Retinal pigment epithelial cell (primary cell): ENCODE measurements around the gene ZMAT2.
"Not testable (repeated sequence)": the region's sequence is repeated elsewhere in the genome, so short reads cannot be mapped to it uniquely, and the experiment has no call there.

ENCODE experiments used
- DNase-seq: peaks from one replicate; pipeline ENCODE4 v3.0.0-alpha.2; 2010; ENCODE audit warnings: low read depth
- H3K4me3 ChIP-seq: 2 replicates; pipeline ENCODE4 v1.5.1; 2011; ENCODE audit warnings: mild to moderate bottlenecking, low read length, control low read depth, moderate library complexity
- TF ChIP-seq, protein P1 (sequence below): conservative IDR thresholded peaks from 2 replicates; pipeline ENCODE4 v1.5.1; 2011; ENCODE audit warnings: low read depth, low read length, control low read depth, inconsistent platforms

Gene ZMAT2, protein sequence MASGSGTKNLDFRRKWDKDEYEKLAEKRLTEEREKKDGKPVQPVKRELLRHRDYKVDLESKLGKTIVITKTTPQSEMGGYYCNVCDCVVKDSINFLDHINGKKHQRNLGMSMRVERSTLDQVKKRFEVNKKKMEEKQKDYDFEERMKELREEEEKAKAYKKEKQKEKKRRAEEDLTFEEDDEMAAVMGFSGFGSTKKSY

DNA sequence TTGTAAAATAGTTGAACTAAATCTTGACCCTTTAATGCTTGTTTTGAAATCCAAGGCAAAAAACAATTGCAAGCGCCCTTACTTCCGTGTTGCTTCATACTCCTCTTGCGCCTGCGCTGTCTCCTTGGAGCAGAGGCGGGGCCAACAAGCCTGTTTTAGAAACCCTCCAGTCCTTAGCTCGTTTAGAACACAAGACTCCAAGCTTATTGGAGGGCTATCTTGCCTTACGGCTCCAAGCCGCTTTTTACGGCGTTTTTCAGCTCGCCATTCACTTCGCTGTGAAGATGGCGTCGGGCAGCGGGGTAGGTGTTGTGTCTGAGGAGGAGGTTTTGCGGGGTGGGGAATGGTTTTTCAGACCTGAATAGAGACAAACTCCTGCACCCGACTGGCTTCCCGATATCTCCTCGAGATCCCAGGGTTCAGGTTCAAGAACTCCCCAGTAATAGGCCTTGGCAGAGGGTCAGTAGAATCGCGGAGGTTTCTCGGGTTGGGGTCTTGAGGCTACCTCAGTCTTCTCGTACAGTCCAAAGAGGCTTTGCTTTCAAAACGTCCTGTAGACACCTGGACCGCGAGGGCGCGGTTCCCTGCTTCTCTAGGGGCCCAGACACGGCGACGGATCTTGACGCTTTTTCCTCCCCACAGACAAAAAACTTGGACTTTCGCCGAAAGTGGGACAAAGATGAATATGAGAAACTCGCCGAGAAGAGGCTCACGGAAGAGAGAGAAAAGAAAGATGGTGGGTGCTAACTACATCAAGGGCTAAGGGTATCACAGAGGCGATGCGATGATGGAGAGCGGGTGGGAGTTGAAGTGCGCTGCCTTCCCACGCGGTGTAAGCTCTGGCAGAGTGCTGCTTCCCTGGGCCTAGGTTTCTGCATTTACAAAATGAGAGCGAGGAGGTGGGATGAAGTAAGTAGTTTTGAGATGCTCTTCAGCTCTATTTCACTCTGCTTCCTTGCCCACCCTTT, at the start of gene ZMAT2:
Gene ZMAT2 (plus strand): TSS at position 271 of the 968 bp plus-strand sequence. CDS start 14 bp downstream, at position 285.
- peak; percentile 96 for DNase-seq
- peak within 1 kb of the TSS; percentile 93 for H3K4me3 ChIP-seq
- TF ChIP-seq, protein P1, sequence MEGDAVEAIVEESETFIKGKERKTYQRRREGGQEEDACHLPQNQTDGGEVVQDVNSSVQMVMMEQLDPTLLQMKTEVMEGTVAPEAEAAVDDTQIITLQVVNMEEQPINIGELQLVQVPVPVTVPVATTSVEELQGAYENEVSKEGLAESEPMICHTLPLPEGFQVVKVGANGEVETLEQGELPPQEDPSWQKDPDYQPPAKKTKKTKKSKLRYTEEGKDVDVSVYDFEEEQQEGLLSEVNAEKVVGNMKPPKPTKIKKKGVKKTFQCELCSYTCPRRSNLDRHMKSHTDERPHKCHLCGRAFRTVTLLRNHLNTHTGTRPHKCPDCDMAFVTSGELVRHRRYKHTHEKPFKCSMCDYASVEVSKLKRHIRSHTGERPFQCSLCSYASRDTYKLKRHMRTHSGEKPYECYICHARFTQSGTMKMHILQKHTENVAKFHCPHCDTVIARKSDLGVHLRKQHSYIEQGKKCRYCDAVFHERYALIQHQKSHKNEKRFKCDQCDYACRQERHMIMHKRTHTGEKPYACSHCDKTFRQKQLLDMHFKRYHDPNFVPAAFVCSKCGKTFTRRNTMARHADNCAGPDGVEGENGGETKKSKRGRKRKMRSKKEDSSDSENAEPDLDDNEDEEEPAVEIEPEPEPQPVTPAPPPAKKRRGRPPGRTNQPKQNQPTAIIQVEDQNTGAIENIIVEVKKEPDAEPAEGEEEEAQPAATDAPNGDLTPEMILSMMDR: no peak

DNA sequence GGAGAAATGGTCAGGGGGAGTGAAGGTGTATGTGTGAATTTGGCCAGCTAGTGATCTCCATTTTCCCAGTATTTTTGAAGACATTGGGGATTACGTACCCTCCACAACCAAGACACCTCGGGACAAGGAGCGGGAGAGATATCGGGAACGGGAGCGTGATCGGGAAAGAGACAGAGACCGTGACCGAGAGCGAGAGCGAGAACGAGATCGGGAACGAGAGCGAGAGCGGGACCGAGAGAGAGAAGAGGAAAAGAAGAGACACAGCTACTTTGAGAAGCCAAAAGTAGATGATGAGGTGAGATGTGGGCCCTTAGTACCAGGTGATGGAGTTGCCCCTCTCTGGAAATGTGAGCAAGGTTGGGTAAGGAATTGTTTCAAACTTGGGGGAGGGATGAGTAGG, 41.4 kb upstream of the ZMAT2 start:
- no peak overlapping the region for H3K4me3 ChIP-seq
- TF ChIP-seq, protein P1: no peak
- DNase-seq: no peak

DNA sequence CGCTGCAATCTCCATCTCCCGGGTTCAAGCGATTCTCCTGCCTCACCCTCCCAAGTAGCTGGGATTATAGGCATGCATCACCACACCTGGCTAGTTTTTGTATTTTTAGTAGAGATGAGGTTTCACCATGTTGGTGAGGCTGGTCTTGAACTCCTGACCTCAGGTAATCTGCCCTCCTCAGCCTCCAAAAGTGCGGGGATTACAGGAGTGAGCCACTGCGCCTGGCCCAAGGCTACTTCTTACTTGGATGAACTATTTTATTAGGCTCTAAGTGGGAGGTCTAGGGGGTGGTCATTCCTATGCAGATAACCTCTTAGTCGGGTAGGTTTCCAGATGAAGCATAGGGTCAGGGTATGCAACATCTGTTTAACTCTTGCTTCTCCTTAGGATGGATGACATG, 39.9 kb upstream of the ZMAT2 start:
- H3K4me3 ChIP-seq, DNase-seq: not testable (repeated sequence)

DNA sequence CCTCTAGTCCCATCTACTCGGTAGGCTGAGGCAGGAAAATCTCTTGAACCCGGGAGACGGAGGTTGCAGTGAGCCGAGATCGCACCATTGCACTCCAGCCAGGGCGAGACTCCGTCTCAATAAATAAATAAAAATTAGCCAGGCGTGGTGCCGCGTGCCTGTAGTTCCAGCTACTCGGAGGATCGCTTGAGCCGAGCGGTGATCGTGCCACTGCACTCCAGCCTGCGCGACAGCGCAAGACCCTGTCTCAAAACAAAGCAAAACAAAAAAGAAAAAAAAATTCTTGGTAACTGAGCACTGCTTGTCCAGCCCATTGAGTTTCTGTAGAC, 36.3 kb upstream of the ZMAT2 start:
- DNase-seq: no peak
- peak overlapping the region; percentile 98 for H3K4me3 ChIP-seq
- TF ChIP-seq, protein P1: no peak

DNA sequence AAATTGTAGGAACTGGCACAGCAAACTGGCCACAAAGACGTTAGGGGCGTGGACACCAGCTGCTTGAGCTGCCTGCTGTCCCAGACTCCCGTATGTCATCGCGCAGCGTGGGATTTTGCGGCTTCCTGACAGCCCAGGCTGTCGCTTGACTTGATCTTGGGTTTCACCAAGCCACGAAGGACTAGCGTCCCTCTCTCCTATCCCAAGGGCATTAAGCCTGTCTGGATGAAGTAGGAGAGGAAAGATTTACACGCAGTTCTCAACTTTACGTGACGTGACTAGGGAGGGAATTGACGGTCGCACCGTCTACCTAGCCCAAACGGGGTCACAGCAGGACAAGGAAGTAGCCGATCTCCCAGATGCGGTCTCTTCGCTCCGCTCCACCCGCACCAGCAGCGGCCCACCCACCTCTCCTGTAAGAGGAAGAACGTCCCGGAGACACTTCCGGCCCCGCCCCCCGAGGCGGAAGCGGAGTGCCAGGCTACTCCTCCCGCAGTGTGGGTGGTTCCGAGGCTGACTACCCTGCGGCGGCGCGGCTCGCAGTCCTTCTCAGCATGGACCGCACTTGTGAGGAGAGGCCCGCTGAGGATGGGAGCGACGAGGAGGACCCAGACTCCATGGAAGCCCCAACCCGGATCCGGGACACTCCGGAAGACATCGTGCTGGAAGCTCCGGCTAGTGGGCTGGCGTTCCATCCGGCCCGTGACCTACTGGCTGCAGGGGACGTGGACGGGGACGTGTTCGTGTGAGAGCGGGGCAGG, 35.7 kb upstream of the ZMAT2 start, which contains the start of gene WDR55:
Gene WDR55 (plus strand): TSS at position 546 of the 761 bp plus-strand sequence. CDS start 9 bp downstream, at position 555.
- peak; percentile 59 for DNase-seq
- TF ChIP-seq, protein P1: no peak
- peak within 1 kb of the TSS; percentile 98 for H3K4me3 ChIP-seq

DNA sequence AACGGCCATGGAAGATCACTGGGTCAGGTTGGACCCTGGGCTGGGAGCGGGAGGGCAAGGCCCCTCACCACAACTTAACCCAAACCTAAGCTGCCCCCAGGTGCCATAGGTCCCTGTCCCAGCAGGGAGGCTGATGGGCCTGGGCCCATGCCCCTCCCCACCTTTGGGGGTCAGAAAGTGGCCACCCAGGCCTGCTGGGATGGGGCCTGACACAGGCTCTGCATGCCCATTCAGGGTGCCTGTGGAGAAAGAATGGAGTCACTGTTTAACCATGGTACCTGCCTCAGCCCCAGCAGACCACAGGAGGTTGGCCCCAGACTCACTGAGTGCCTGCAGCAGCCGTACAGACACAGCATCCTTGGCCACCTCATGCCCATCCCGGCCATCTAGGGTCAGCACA, 29.2 kb upstream of the ZMAT2 start:
- H3K4me3 ChIP-seq, DNase-seq: not testable (repeated sequence)

DNA sequence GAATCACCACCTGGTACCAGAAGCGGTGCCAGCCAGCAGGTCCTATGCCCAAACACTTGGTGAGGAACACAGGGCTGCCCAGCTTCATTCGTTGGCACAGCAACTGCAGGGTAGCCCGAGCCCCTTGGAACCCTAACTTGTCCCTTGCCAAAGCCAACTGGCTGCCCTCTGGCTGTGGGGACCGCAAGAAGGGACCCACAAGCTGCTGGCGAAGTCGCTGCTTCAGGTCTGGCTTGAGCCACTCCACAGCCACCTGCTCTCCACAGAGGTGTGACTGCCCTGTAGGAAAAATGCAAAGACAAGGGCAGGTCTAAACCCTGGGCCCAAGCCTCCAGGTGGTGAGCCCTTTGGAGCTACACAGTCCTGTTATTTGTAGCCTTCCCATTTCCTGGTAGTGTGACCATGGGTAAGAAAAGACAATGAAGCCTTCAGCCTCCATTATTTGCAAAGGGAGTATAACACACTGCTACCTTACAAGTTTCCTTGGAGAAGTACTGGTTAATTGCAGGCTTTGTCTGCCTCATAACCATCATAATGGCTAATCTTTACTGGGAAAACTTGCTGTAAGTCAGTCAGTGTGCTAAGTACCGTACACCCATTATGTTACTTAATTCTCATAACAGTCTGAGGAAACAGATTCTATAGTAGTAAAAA, 28.6 kb upstream of the ZMAT2 start:
- TF ChIP-seq, protein P1: no peak
- DNase-seq: no peak
- no peak overlapping the region for H3K4me3 ChIP-seq
